Kasumi-1 (cell line): ENCODE measurements around the gene TTC7B.

ENCODE experiments used
- DNase-seq, 2 experiments: peaks; one replicate each; lab custom pipeline; 2025; lab: John Stamatoyannopoulos, UW

The TTC7B gene

GRCh38 chr14:90777358-90777757 is 38.9 kb downstream of the TTC7B start:
- DNase-seq: no peak

- DNase-seq: no peak
Measured at GRCh38 chr14:90775441-90775840, 40.8 kb downstream of the TTC7B start.

GRCh38 chr14:90774316-90774715 is 41.9 kb downstream of the TTC7B start:
- no peak for DNase-seq

GRCh38 chr14:90773705-90774104 is 42.5 kb downstream of the TTC7B start:
- no peak for DNase-seq

- DNase-seq: no peak
Measured at GRCh38 chr14:90773196-90773486, 43.1 kb downstream of the TTC7B start.

GRCh38 chr14:90767899-90768298 is 48.3 kb downstream of the TTC7B start:
- no peak for DNase-seq

- DNase-seq: peak; percentile 46 to 60
Measured at GRCh38 chr14:90760591-90761316, 55.5 kb downstream of the TTC7B start.

- DNase-seq: no peak
Measured at GRCh38 chr14:90760078-90760444, 56.2 kb downstream of the TTC7B start.

- DNase-seq: no peak
Measured at GRCh38 chr14:90759370-90760077, 56.7 kb downstream of the TTC7B start.

GRCh38 chr14:90758959-90759358 is 57.3 kb downstream of the TTC7B start:
- peak; percentile 22 to 34 for DNase-seq

GRCh38 chr14:90758028-90758889 is 58.0 kb downstream of the TTC7B start:
- DNase-seq: peak; percentile 78 to 91

GRCh38 chr14:90757452-90757851 is 58.8 kb downstream of the TTC7B start:
- DNase-seq: no peak

- DNase-seq: no peak
Measured at GRCh38 chr14:90756755-90757345, 59.4 kb downstream of the TTC7B start.

- no peak for DNase-seq
Measured at GRCh38 chr14:90755661-90756304, 60.4 kb downstream of the TTC7B start.

GRCh38 chr14:90753456-90754005 is 62.7 kb downstream of the TTC7B start:
- no peak for DNase-seq

GRCh38 chr14:90750701-90751100 is 65.5 kb downstream of the TTC7B start:
- no peak for DNase-seq

- no peak for DNase-seq
Measured at GRCh38 chr14:90750191-90750590, 66.0 kb downstream of the TTC7B start.

GRCh38 chr14:90747909-90748308 is 68.3 kb downstream of the TTC7B start:
- DNase-seq: no peak

GRCh38 chr14:90743826-90744225 is 72.4 kb downstream of the TTC7B start:
- DNase-seq: no peak

GRCh38 chr14:90743425-90743824 is 72.8 kb downstream of the TTC7B start:
- DNase-seq: no peak

GRCh38 chr14:90742729-90743128 is 73.5 kb downstream of the TTC7B start:
- DNase-seq: no peak

- DNase-seq: no peak
Measured at GRCh38 chr14:90742252-90742651, 74.0 kb downstream of the TTC7B start.
